ENCODE results near the gene KRTAP1-1. TPM values are rescaled to one million over a fixed set of nuclear protein-coding genes. Genes with fewer than 3 reads are reported as not detected.
"Not testable (repeated sequence)": the region's sequence is repeated elsewhere in the genome, so short reads cannot be mapped to it uniquely, and the experiment has no call there.

The KRTAP1-1 gene
- total and polyA plus RNA-seq, 3 donors from 2014 or later = not detected

DNA sequence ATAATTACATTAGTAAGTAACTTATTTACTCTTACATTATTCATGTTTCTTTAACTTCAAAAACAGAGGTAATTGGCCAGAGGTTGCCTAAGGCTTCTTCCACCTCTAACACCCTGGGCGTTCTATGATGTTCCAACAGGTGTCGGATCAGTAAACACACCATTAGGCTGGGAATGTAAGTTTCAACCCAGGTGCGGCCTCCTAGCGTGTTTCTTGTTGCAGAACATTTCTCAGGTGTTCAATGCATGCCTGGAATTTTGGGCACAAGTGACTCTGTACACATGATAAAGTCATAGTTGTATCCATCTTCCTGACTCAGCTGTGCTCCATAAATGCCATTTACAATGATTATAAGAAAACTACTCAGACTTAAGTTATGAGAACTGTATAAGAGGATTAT lies 12.8 kb upstream of the KRTAP1-1 start:
- TF ChIP-seq, protein P1, sequence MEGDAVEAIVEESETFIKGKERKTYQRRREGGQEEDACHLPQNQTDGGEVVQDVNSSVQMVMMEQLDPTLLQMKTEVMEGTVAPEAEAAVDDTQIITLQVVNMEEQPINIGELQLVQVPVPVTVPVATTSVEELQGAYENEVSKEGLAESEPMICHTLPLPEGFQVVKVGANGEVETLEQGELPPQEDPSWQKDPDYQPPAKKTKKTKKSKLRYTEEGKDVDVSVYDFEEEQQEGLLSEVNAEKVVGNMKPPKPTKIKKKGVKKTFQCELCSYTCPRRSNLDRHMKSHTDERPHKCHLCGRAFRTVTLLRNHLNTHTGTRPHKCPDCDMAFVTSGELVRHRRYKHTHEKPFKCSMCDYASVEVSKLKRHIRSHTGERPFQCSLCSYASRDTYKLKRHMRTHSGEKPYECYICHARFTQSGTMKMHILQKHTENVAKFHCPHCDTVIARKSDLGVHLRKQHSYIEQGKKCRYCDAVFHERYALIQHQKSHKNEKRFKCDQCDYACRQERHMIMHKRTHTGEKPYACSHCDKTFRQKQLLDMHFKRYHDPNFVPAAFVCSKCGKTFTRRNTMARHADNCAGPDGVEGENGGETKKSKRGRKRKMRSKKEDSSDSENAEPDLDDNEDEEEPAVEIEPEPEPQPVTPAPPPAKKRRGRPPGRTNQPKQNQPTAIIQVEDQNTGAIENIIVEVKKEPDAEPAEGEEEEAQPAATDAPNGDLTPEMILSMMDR (IDR thresholded peaks at IDR 0.05) = no peak
- no peak for TF ChIP-seq POLR2A (IDR thresholded peaks at IDR 0.05)
- no peaks in the 10 kb centered on the region for H3K27me3 ChIP-seq
- WGBS, 2 donors = 90 to 96% methylated on average over 4 of the region's 4 CpGs
- H3K4me1 ChIP-seq = no peaks in the 10 kb centered on the region
- DNase-seq = no peak
- intact Hi-C loops (cut with DNase I; ENCODE audit: low total_unique reads) = no loop called here
- no peak overlapping the region for H3K27ac ChIP-seq
- H3K4me3 ChIP-seq = no peak overlapping the region
- H3K36me3 ChIP-seq (ENCODE audit: low read depth, missing control alignments) = no peaks in the 10 kb centered on the region
- no peaks in the 10 kb centered on the region for H3K9me3 ChIP-seq

- Histone ChIP-seq H3K36me3 (ENCODE audit: low read depth, missing control alignments) (no peaks in the 10 kb centered on the region), H3K27ac (no peak overlapping the region), H3K9me3 (no peaks in the 10 kb centered on the region), H3K4me1 (no peaks in the 10 kb centered on the region), H3K4me3 (no peak overlapping the region), H3K27me3 (no peaks in the 10 kb centered on the region)
- TF ChIP-seq, protein P1 (IDR thresholded peaks at IDR 0.05) = no peak
- TF ChIP-seq POLR2A (IDR thresholded peaks at IDR 0.05) = no peak
- no peak for DNase-seq
- intact Hi-C loops (cut with DNase I; ENCODE audit: low total_unique reads) = no loop called here
These were observed 11.3 kb upstream of the KRTAP1-1 start for GRCh38 chr17:41052566-41052965.

DNA sequence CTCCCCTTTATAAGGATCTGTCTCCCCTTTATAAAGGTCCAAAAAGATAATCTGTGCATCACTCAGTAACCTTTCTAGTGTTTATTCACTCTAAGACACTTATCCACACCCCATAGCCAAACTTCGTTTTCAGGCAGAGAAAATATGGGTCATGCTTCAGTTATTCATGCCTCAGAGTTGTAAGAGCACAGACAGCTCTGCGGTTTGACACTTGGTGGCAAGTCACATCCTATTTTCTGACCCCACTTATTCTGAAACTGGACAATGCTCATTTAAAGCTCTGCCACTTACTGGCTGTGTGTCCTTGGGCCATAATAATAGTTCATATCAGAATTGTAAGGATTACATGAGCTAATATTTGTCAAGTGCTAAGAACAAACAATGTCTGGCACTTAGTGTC lies 7.9 kb upstream of the KRTAP1-1 start:
- intact Hi-C loops (cut with DNase I; ENCODE audit: low total_unique reads) = no loop called here
- Histone ChIP-seq H3K4me1 (no peaks in the 10 kb centered on the region), H3K36me3 (ENCODE audit: low read depth, missing control alignments) (no peaks in the 10 kb centered on the region), H3K9me3 (no peaks in the 10 kb centered on the region), H3K27me3 (no peaks in the 10 kb centered on the region), H3K4me3 (no peak overlapping the region), H3K27ac (no peak overlapping the region)
- no peak for DNase-seq
- WGBS, 2 donors = 53 to 71% methylated on average over 2 of the region's 2 CpGs
- TF ChIP-seq POLR2A (IDR thresholded peaks at IDR 0.05) = no peak

DNA sequence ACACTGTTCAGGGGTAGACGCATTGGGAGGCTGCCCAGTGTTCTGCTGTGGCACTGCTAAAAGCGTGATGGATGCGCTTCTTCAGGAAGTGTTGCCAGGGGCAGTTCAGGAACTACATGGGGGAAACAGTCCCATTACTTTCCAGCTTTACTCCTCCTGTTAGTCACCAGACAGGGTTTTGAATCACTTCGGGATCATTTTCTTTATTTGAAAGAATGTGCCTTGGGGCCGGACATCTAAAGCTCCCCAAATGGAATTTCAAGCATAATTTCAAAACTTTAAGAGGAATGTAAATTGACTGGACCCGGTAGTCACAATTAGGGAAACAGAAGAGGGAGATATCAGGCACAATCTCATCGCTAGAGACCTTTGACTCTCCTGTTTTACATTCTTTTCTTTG lies 7.2 kb upstream of the KRTAP1-1 start:
- H3K4me1 ChIP-seq = no peaks in the 10 kb centered on the region
- no peak for TF ChIP-seq POLR2A (IDR thresholded peaks at IDR 0.05)
- TF ChIP-seq, protein P1 (IDR thresholded peaks at IDR 0.05) = no peak
- H3K36me3 ChIP-seq (ENCODE audit: low read depth, missing control alignments) = no peaks in the 10 kb centered on the region
- intact Hi-C loops (cut with DNase I; ENCODE audit: low total_unique reads) = no loop called here
- WGBS, 2 donors = 60 to 66% methylated on average over 7 of the region's 7 CpGs
- no peaks in the 10 kb centered on the region for H3K9me3 ChIP-seq
- no peak for DNase-seq
- no peak overlapping the region for H3K4me3 ChIP-seq
- H3K27me3 ChIP-seq = no peaks in the 10 kb centered on the region
- H3K27ac ChIP-seq = no peak overlapping the region

DNA sequence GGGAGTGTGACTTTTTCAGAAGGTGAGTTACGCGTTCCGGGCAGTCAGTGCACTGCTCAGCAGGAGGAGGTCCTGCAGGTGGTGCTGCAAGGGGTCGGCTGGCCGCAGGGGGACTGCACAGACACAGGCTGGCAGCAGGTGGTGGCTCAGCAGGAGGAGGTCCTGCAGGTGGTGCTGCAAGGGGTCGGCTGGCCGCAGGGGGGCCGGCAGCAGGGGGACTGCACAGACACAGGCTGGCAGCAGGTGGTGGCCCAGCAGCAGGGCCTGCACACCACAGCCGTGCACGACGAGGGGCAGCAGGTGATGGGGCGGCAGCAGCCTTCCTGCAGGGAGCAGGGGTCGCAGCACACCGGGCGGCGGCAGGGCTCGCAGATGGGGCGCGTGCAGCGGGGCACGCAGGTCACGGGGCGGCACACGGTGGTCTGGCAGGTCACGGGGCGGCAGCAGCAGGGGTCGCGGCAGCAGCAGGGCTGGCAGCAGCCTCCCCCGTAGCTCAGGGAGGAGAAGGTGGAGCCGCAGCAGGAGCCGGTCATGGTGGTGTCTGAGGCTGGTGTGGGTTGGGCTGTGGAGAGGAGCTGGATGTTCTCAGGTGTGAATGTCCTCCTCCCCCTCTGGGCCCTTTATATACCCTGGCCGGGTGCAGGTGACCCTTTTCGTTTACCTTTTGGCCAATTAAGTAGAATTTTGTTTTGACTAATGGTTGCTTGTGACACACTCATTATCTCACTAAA lies 5.7 kb upstream of the KRTAP1-1 start, which contains the start of gene KRTAP2-1:
Gene KRTAP2-1 (minus strand): TSS at position 582 of the 731 bp plus-strand sequence. CDS start 49 bp downstream, at position 533.
- DNase-seq; H3K4me1 ChIP-seq; H3K36me3 ChIP-seq (ENCODE audit: low read depth, missing control alignments); H3K27ac ChIP-seq; H3K4me3 ChIP-seq; intact Hi-C loops (cut with DNase I; ENCODE audit: low total_unique reads); H3K27me3 ChIP-seq; H3K9me3 ChIP-seq: not testable (repeated sequence)
- 41 to 63% methylated on average over 7 to 11 of the region's 33 CpGs for WGBS, 2 donors

DNA sequence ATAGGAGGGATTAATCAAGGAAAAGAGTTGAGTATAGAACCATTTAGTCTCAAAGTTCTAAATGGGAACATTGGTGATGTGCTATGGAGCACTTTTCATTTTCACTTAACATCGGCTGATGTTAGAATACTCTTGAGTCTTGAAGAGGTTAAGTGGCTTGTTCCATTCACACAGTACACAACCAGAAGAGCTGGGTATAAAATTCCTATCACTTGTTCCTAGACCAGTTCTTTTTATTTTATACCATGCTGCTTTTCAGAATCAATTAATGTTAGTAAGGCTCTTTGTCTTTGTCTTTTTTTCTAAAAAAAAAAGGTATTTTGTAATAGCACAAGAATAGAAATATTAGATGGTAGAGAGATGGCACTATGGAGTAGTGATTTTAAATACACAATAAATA lies 1.7 kb upstream of the KRTAP1-1 start:
- no peaks in the 10 kb centered on the region for H3K27me3 ChIP-seq
- TF ChIP-seq, protein P1 (IDR thresholded peaks at IDR 0.05) = no peak
- no peak for TF ChIP-seq POLR2A (IDR thresholded peaks at IDR 0.05)
- H3K4me3 ChIP-seq = no peak overlapping the region
- intact Hi-C loops (cut with DNase I; ENCODE audit: low total_unique reads) = no loop called here
- H3K27ac ChIP-seq = no peak overlapping the region
- no peaks in the 10 kb centered on the region for H3K36me3 ChIP-seq (ENCODE audit: low read depth, missing control alignments)
- WGBS, 2 donors = 100% methylated on average over 1 of the region's 1 CpG
- DNase-seq = no peak
- no peaks in the 10 kb centered on the region for H3K4me1 ChIP-seq
- no peaks in the 10 kb centered on the region for H3K9me3 ChIP-seq

Measured in testis (tissue), 3 donors.